ENCODE measurements around the gene ORAI2.

The ORAI2 gene

DNA sequence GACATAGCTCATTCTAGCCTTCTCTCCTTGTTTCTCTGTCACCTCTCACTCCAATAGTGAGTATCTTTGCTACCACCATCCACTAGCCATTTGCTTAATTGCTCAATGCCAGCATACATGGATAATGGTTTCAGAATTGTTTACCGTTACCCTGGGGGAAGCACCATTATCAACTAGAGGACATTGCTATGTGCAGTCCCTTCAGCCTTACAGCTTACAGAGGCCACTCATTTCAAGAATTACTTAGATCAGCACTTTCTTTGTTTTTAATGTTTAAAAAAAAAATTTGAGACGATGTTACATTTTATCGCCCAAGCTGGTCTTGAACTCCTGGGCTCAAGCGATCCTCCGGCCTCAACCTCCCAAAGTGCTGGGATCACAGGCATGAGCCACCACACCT, 14.8 kb upstream of the ORAI2 start:
- H3K36me3 ChIP-seq (replicated peaks; ENCODE audit: low read depth, low read length): peaks cover 17% of the 10 kb centered on the region
- H3K9me3 ChIP-seq (ENCODE audit: insufficient read depth, low read length): no peaks in the 10 kb centered on the region
- H3K27ac ChIP-seq (ENCODE audit: low read length): peak overlapping the region; percentile 15; the same call in 1 of the 2 replicates

DNA sequence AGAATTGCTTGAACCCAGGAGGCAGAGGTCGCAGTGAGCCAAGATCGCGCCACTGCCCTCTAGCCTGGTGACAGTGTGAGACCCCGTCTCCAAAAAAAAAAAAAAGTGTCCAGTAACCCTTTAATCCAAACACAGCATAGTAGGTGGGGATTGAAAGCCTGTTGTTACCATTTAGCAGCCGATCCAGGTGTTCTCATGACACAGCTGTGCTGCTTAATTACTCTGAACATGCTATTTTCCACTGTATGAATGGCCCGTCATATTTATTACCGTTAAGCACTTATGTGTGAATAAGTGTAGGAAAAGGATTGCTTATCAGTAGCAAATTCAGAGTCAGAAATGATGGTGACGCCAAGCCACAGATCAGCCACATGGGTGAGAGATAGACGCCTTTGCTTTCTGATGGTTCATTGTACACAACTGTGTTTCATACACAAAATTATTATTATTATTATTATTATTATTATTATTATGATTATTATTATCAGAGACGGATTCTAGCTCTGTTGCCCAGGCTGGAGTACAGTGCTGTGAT, 11.6 kb upstream of the ORAI2 start:
- no peak overlapping the region for H3K27ac ChIP-seq (ENCODE audit: low read length)
- no peak overlapping the region for H2AFZ ChIP-seq (ENCODE audit: low read depth, low read length)
- no peak overlapping the region for H3K4me3 ChIP-seq (ENCODE audit: low read length)
- H3K27me3 ChIP-seq (ENCODE audit: low read depth, low read length): no peaks in the 10 kb centered on the region
- H3K9me3 ChIP-seq (ENCODE audit: insufficient read depth, low read length): peaks cover 4% of the 10 kb centered on the region; the same call in 1 of the 2 replicates
- H3K36me3 ChIP-seq (replicated peaks; ENCODE audit: low read depth, low read length): peaks cover 15% of the 10 kb centered on the region
- H3K4me2 ChIP-seq (ENCODE audit: low read length): no peak overlapping the region
- 0 out of 2 replicates have a peak, but pooled peaks cover 2% of the 10 kb centered on the region for H3K79me2 ChIP-seq (ENCODE audit: low read length)
- TF ChIP-seq, protein P1, sequence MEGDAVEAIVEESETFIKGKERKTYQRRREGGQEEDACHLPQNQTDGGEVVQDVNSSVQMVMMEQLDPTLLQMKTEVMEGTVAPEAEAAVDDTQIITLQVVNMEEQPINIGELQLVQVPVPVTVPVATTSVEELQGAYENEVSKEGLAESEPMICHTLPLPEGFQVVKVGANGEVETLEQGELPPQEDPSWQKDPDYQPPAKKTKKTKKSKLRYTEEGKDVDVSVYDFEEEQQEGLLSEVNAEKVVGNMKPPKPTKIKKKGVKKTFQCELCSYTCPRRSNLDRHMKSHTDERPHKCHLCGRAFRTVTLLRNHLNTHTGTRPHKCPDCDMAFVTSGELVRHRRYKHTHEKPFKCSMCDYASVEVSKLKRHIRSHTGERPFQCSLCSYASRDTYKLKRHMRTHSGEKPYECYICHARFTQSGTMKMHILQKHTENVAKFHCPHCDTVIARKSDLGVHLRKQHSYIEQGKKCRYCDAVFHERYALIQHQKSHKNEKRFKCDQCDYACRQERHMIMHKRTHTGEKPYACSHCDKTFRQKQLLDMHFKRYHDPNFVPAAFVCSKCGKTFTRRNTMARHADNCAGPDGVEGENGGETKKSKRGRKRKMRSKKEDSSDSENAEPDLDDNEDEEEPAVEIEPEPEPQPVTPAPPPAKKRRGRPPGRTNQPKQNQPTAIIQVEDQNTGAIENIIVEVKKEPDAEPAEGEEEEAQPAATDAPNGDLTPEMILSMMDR (IDR thresholded peaks at IDR 0.05; ENCODE audit: low read depth, low read length): no peak
- TF ChIP-seq EZH2phosphoT487 (IDR thresholded peaks at IDR 0.05; ENCODE audit: low read depth): no peak
- no peak overlapping the region for H3K9ac ChIP-seq (ENCODE audit: low read length)
- H3K4me1 ChIP-seq (ENCODE audit: low read length): peaks cover 78% of the 10 kb centered on the region
- H4K20me1 ChIP-seq (ENCODE audit: insufficient read depth, low read length): no peaks in the 10 kb centered on the region

More for the DNA sequence above, 14.8 kb upstream of the ORAI2 start:
- H3K4me3 ChIP-seq (ENCODE audit: low read length): no peak overlapping the region
- no peaks in the 10 kb centered on the region for H4K20me1 ChIP-seq (ENCODE audit: insufficient read depth, low read length)
- no peaks in the 10 kb centered on the region for H3K27me3 ChIP-seq (ENCODE audit: low read depth, low read length)
- TF ChIP-seq, protein P1 (IDR thresholded peaks at IDR 0.05; ENCODE audit: low read depth, low read length): no peak
- no peak for TF ChIP-seq EZH2phosphoT487 (IDR thresholded peaks at IDR 0.05; ENCODE audit: low read depth)
- H3K79me2 ChIP-seq (ENCODE audit: low read length): peaks cover 2% of the 10 kb centered on the region; the same call in 1 of the 2 replicates
- H3K9ac ChIP-seq (ENCODE audit: low read length): no peak overlapping the region
- no peak overlapping the region for H3K4me2 ChIP-seq (ENCODE audit: low read length)
- H3K4me1 ChIP-seq (ENCODE audit: low read length): peaks cover 67% of the 10 kb centered on the region
- no peak overlapping the region for H2AFZ ChIP-seq (ENCODE audit: low read depth, low read length)

DNA sequence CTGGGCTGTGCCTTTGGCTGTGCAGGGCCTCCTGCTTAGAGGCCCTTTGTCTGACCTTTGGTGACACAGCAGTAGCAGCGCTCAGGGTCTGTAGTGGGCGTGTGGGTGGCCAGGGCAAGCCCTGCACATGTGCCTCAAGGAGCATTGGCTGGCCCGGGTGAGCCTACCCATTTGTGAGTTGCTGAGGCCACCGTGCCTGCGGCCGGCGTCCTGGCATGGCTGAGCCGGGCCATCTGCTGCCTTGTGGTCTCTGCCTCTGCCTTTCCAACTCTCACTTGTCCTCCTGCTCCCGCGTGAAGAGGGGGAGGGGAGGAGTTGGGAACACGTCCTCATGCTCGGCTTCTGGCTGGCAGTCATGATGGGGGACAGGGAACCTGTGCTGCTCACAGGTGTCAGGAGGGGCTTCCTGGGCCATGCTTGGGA, 9.2 kb upstream of the ORAI2 start:
- H3K4me2 ChIP-seq (ENCODE audit: low read length): peak overlapping the region; percentile 96
- peak overlapping the region; percentile 34; the same call in 1 of the 2 replicates for H3K4me3 ChIP-seq (ENCODE audit: low read length)
- no peaks in the 10 kb centered on the region for H3K27me3 ChIP-seq (ENCODE audit: low read depth, low read length)
- no peaks in the 10 kb centered on the region for H4K20me1 ChIP-seq (ENCODE audit: insufficient read depth, low read length)
- peaks cover 13% of the 10 kb centered on the region for H3K36me3 ChIP-seq (replicated peaks; ENCODE audit: low read depth, low read length)
- no peak for TF ChIP-seq EZH2phosphoT487 (IDR thresholded peaks at IDR 0.05; ENCODE audit: low read depth)
- TF ChIP-seq, protein P1 (IDR thresholded peaks at IDR 0.05; ENCODE audit: low read depth, low read length): no peak
- H3K9ac ChIP-seq (ENCODE audit: low read length): peak overlapping the region; percentile 96
- 0 out of 2 replicates have a peak, but pooled peaks cover 2% of the 10 kb centered on the region for H3K79me2 ChIP-seq (ENCODE audit: low read length)
- H3K27ac ChIP-seq (ENCODE audit: low read length): peak overlapping the region; percentile 99
- H2AFZ ChIP-seq (ENCODE audit: low read depth, low read length): no peak overlapping the region
- peaks cover 82% of the 10 kb centered on the region for H3K4me1 ChIP-seq (ENCODE audit: low read length)
- H3K9me3 ChIP-seq (ENCODE audit: insufficient read depth, low read length): peaks cover 4% of the 10 kb centered on the region; the same call in 1 of the 2 replicates

DNA sequence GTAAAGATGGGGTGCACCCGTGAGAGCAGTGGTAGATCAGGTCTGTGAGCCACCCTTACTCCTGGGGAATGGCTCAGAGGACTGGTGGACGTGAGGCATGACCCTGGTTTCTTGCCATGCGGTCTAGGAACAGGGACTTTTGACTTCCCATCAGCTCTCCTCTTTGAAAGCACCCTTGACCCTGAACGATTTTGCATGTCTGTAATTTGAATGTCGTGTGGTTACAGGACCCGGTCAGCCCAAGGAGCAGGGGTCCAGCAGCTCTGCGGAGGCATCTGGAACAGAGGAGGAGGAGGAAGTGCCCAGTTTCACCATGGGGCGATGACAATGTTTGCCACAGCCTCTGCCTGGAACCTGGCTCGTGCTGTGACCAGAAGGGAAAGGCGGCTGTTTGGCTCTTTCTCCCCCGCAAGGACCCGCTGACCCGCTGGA, 8.6 kb upstream of the ORAI2 start:
- 0 out of 2 replicates have a peak, but pooled peaks cover 2% of the 10 kb centered on the region for H3K79me2 ChIP-seq (ENCODE audit: low read length)
- peak overlapping the region; percentile 96 for H3K9ac ChIP-seq (ENCODE audit: low read length)
- peaks cover 10% of the 10 kb centered on the region for H3K36me3 ChIP-seq (replicated peaks; ENCODE audit: low read depth, low read length)
- H3K4me1 ChIP-seq (ENCODE audit: low read length): peaks cover 80% of the 10 kb centered on the region
- H3K9me3 ChIP-seq (ENCODE audit: insufficient read depth, low read length): peaks cover 4% of the 10 kb centered on the region; the same call in 1 of the 2 replicates
- H3K27me3 ChIP-seq (ENCODE audit: low read depth, low read length): no peaks in the 10 kb centered on the region
- H3K4me2 ChIP-seq (ENCODE audit: low read length): peak overlapping the region; percentile 96
- TF ChIP-seq, protein P1 (IDR thresholded peaks at IDR 0.05; ENCODE audit: low read depth, low read length): no peak
- no peak for TF ChIP-seq EZH2phosphoT487 (IDR thresholded peaks at IDR 0.05; ENCODE audit: low read depth)
- H3K4me3 ChIP-seq (ENCODE audit: low read length): peak overlapping the region; percentile 71
- no peak overlapping the region for H2AFZ ChIP-seq (ENCODE audit: low read depth, low read length)
- H3K27ac ChIP-seq (ENCODE audit: low read length): peak overlapping the region; percentile 99
- H4K20me1 ChIP-seq (ENCODE audit: insufficient read depth, low read length): no peaks in the 10 kb centered on the region

Data from OCI-LY3 (cell line).